Measurements from ENCODE around the gene TEK.
"Not testable (repeated sequence)": the region's sequence is repeated elsewhere in the genome, so short reads cannot be mapped to it uniquely, and the experiment has no call there.

TEK gene

GRCh38 chr9:27212191-27212590, 103.2 kb downstream of the TEK start:
- Histone ChIP-seq H3K27ac (ENCODE audit: low read length) (no peak overlapping the region), H3K4me1 (ENCODE audit: control insufficient read depth, insufficient read depth, low read length) (no peaks in the 10 kb centered on the region), H3K4me3 (ENCODE audit: low read length in 2 of 2) (no peak overlapping the region), H3K36me3 (ENCODE audit: control insufficient read depth in 2 of 2, insufficient read depth in 2 of 2, low read length in 2 of 2) (no peaks in the 10 kb centered on the region), H3K9ac (ENCODE audit: low read length in 2 of 2) (no peak overlapping the region), H3K27me3 (ENCODE audit: control insufficient read depth in 1 of 2, insufficient read depth in 2 of 2, low read length in 2 of 2) (no peaks in the 10 kb centered on the region), H3K9me3 (ENCODE audit: control insufficient read depth in 2 of 2, low read length in 2 of 2) (no peaks in the 10 kb centered on the region)

GRCh38 chr9:27212621-27213020, 103.6 kb downstream of the TEK start:
- Histone ChIP-seq H3K27ac (ENCODE audit: low read length) (no peak overlapping the region), H3K36me3 (ENCODE audit: control insufficient read depth in 2 of 2, insufficient read depth in 2 of 2, low read length in 2 of 2) (no peaks in the 10 kb centered on the region), H3K27me3 (ENCODE audit: control insufficient read depth in 1 of 2, insufficient read depth in 2 of 2, low read length in 2 of 2) (no peaks in the 10 kb centered on the region), H3K9ac (ENCODE audit: low read length in 2 of 2) (no peak overlapping the region), H3K4me1 (ENCODE audit: control insufficient read depth, insufficient read depth, low read length) (no peaks in the 10 kb centered on the region), H3K4me3 (ENCODE audit: low read length in 2 of 2) (no peak overlapping the region), H3K9me3 (ENCODE audit: control insufficient read depth in 2 of 2, low read length in 2 of 2) (no peaks in the 10 kb centered on the region)

GRCh38 chr9:27227192-27227591, 118.2 kb downstream of the TEK start:
- no peak overlapping the region for H3K27ac ChIP-seq (ENCODE audit: low read length)

GRCh38 chr9:27239648-27240047, 130.6 kb downstream of the TEK start:
- not testable (repeated sequence) for H3K36me3 ChIP-seq (ENCODE audit: control insufficient read depth in 2 of 2, insufficient read depth in 2 of 2, low read length in 2 of 2); H3K27me3 ChIP-seq (ENCODE audit: control insufficient read depth in 1 of 2, insufficient read depth in 2 of 2, low read length in 2 of 2); H3K27ac ChIP-seq (ENCODE audit: low read length); H3K4me3 ChIP-seq (ENCODE audit: low read length in 2 of 2); H3K4me1 ChIP-seq (ENCODE audit: control insufficient read depth, insufficient read depth, low read length); H3K9me3 ChIP-seq (ENCODE audit: control insufficient read depth in 2 of 2, low read length in 2 of 2); H3K9ac ChIP-seq (ENCODE audit: low read length in 2 of 2)

More at GRCh38 chr9:27227192-27227591, 118.2 kb downstream of the TEK start:
- Histone ChIP-seq H3K9me3 (ENCODE audit: control insufficient read depth in 2 of 2, low read length in 2 of 2) (no peaks in the 10 kb centered on the region), H3K4me1 (ENCODE audit: control insufficient read depth, insufficient read depth, low read length) (no peaks in the 10 kb centered on the region), H3K27me3 (ENCODE audit: control insufficient read depth in 1 of 2, insufficient read depth in 2 of 2, low read length in 2 of 2) (no peaks in the 10 kb centered on the region), H3K4me3 (ENCODE audit: low read length in 2 of 2) (no peak overlapping the region), H3K36me3 (ENCODE audit: control insufficient read depth in 2 of 2, insufficient read depth in 2 of 2, low read length in 2 of 2) (no peaks in the 10 kb centered on the region), H3K9ac (ENCODE audit: low read length in 2 of 2) (no peak overlapping the region)

GRCh38 chr9:27247756-27248155, 138.7 kb downstream of the TEK start:
- H3K4me1 ChIP-seq (ENCODE audit: control insufficient read depth, insufficient read depth, low read length): no peaks in the 10 kb centered on the region
- H3K9ac ChIP-seq (ENCODE audit: low read length in 2 of 2): no peak overlapping the region
- H3K36me3 ChIP-seq (ENCODE audit: control insufficient read depth in 2 of 2, insufficient read depth in 2 of 2, low read length in 2 of 2): no peaks in the 10 kb centered on the region
- H3K4me3 ChIP-seq (ENCODE audit: low read length in 2 of 2): no peak overlapping the region
- no peak overlapping the region for H3K27ac ChIP-seq (ENCODE audit: low read length)
- no peaks in the 10 kb centered on the region for H3K27me3 ChIP-seq (ENCODE audit: control insufficient read depth in 1 of 2, insufficient read depth in 2 of 2, low read length in 2 of 2)
- H3K9me3 ChIP-seq (ENCODE audit: control insufficient read depth in 2 of 2, low read length in 2 of 2): no peaks in the 10 kb centered on the region

- Histone ChIP-seq H3K4me3 (ENCODE audit: low read length in 2 of 2) (no peak overlapping the region), H3K9ac (ENCODE audit: low read length in 2 of 2) (no peak overlapping the region), H3K27me3 (ENCODE audit: control insufficient read depth in 1 of 2, insufficient read depth in 2 of 2, low read length in 2 of 2) (no peaks in the 10 kb centered on the region), H3K9me3 (ENCODE audit: control insufficient read depth in 2 of 2, low read length in 2 of 2) (no peaks in the 10 kb centered on the region), H3K27ac (ENCODE audit: low read length) (no peak overlapping the region), H3K4me1 (ENCODE audit: control insufficient read depth, insufficient read depth, low read length) (no peaks in the 10 kb centered on the region), H3K36me3 (ENCODE audit: control insufficient read depth in 2 of 2, insufficient read depth in 2 of 2, low read length in 2 of 2) (no peaks in the 10 kb centered on the region)
Measured at GRCh38 chr9:27248702-27249101, 139.7 kb downstream of the TEK start.

GRCh38 chr9:27258662-27259061, 149.6 kb downstream of the TEK start:
- Histone ChIP-seq H3K9me3 (ENCODE audit: control insufficient read depth in 2 of 2, low read length in 2 of 2) (no peaks in the 10 kb centered on the region), H3K27me3 (ENCODE audit: control insufficient read depth in 1 of 2, insufficient read depth in 2 of 2, low read length in 2 of 2) (no peaks in the 10 kb centered on the region), H3K4me1 (ENCODE audit: control insufficient read depth, insufficient read depth, low read length) (no peaks in the 10 kb centered on the region), H3K27ac (ENCODE audit: low read length) (no peak overlapping the region), H3K4me3 (ENCODE audit: low read length in 2 of 2) (no peak overlapping the region), H3K36me3 (ENCODE audit: control insufficient read depth in 2 of 2, insufficient read depth in 2 of 2, low read length in 2 of 2) (no peaks in the 10 kb centered on the region), H3K9ac (ENCODE audit: low read length in 2 of 2) (no peak overlapping the region)

GRCh38 chr9:27260789-27261516, 151.9 kb downstream of the TEK start:
- Histone ChIP-seq H3K4me1 (ENCODE audit: control insufficient read depth, insufficient read depth, low read length) (no peaks in the 10 kb centered on the region), H3K36me3 (ENCODE audit: control insufficient read depth in 2 of 2, insufficient read depth in 2 of 2, low read length in 2 of 2) (no peaks in the 10 kb centered on the region), H3K27me3 (ENCODE audit: control insufficient read depth in 1 of 2, insufficient read depth in 2 of 2, low read length in 2 of 2) (no peaks in the 10 kb centered on the region), H3K9ac (ENCODE audit: low read length in 2 of 2) (no peak overlapping the region), H3K9me3 (ENCODE audit: control insufficient read depth in 2 of 2, low read length in 2 of 2) (no peaks in the 10 kb centered on the region), H3K4me3 (ENCODE audit: low read length in 2 of 2) (no peak overlapping the region), H3K27ac (ENCODE audit: low read length) (no peak overlapping the region)

- no peaks in the 10 kb centered on the region for H3K27me3 ChIP-seq (ENCODE audit: control insufficient read depth in 1 of 2, insufficient read depth in 2 of 2, low read length in 2 of 2)
- no peak overlapping the region for H3K4me3 ChIP-seq (ENCODE audit: low read length in 2 of 2)
- H3K4me1 ChIP-seq (ENCODE audit: control insufficient read depth, insufficient read depth, low read length): no peaks in the 10 kb centered on the region
- H3K36me3 ChIP-seq (ENCODE audit: control insufficient read depth in 2 of 2, insufficient read depth in 2 of 2, low read length in 2 of 2): no peaks in the 10 kb centered on the region
- no peak overlapping the region for H3K9ac ChIP-seq (ENCODE audit: low read length in 2 of 2)
- no peak overlapping the region for H3K27ac ChIP-seq (ENCODE audit: low read length)
- H3K9me3 ChIP-seq (ENCODE audit: control insufficient read depth in 2 of 2, low read length in 2 of 2): no peaks in the 10 kb centered on the region
Measured at GRCh38 chr9:27261517-27262211, 152.6 kb downstream of the TEK start.

- Histone ChIP-seq H3K27me3 (ENCODE audit: control insufficient read depth in 1 of 2, insufficient read depth in 2 of 2, low read length in 2 of 2) (no peaks in the 10 kb centered on the region), H3K27ac (ENCODE audit: low read length) (no peak overlapping the region), H3K9ac (ENCODE audit: low read length in 2 of 2) (no peak overlapping the region), H3K4me3 (ENCODE audit: low read length in 2 of 2) (no peak overlapping the region), H3K9me3 (ENCODE audit: control insufficient read depth in 2 of 2, low read length in 2 of 2) (no peaks in the 10 kb centered on the region), H3K36me3 (ENCODE audit: control insufficient read depth in 2 of 2, insufficient read depth in 2 of 2, low read length in 2 of 2) (no peaks in the 10 kb centered on the region), H3K4me1 (ENCODE audit: control insufficient read depth, insufficient read depth, low read length) (no peaks in the 10 kb centered on the region)
Measured at GRCh38 chr9:27272103-27272502, 163.1 kb downstream of the TEK start.

GRCh38 chr9:27273186-27273585, 164.2 kb downstream of the TEK start:
- Histone ChIP-seq H3K27me3 (ENCODE audit: control insufficient read depth in 1 of 2, insufficient read depth in 2 of 2, low read length in 2 of 2) (no peaks in the 10 kb centered on the region), H3K4me3 (ENCODE audit: low read length in 2 of 2) (no peak overlapping the region), H3K9ac (ENCODE audit: low read length in 2 of 2) (no peak overlapping the region), H3K4me1 (ENCODE audit: control insufficient read depth, insufficient read depth, low read length) (no peaks in the 10 kb centered on the region), H3K36me3 (ENCODE audit: control insufficient read depth in 2 of 2, insufficient read depth in 2 of 2, low read length in 2 of 2) (no peaks in the 10 kb centered on the region), H3K27ac (ENCODE audit: low read length) (no peak overlapping the region), H3K9me3 (ENCODE audit: control insufficient read depth in 2 of 2, low read length in 2 of 2) (no peaks in the 10 kb centered on the region)
